ENCODE data around the gene CXCL14.

The CXCL14 gene

DNA sequence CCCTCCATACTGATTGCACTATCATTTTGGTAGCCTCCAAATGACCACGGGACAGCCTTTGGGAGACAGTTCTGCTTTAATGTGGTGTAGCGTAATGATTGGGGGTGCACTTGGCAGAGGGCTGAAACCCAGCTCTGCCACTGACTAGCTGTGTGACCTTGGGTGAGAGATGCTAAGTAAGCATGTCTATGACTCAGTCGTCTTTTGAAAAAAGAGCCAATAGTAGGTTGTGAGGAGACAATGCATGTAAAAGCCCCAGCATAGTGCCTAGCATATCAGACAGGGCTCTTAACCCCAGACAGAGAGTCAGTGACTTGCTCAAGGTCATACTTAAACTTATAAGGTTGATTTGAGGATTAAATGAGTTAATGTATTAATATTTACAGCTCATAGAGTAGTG is 18.0 kb upstream of the CXCL14 start:
- no peak for DNase-seq (ENCODE audit: low read depth, low spot score)

DNA sequence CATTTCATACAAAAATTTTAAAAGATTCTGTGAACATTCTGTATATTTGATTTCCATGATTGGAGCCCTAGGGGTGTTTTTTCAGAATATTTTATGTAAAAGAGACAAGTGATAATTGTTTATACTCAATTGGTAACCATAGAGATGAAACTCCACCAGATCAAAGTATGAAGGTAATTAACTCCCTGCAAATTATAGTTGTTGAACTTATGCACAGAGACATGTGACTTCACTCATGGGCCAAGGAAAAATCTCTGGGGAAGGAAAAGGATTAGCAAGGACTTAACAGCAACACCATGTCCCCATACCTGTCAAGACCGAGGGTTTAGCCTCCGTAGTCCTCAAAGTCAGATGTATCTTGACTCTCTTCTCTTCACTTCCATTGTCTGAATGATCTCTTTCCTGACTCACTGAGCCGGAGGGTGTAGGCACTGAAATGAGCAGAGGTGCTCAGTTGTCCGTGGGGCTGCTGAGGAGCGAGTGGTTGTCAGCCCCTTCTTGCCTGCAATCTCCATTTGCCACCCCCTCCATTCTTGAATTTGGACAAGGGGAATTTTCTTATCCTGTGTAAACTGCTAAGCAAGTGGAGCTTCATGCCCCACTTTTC is 17.5 kb upstream of the CXCL14 start:
- no peak for DNase-seq (ENCODE audit: low read depth, low spot score)

DNA sequence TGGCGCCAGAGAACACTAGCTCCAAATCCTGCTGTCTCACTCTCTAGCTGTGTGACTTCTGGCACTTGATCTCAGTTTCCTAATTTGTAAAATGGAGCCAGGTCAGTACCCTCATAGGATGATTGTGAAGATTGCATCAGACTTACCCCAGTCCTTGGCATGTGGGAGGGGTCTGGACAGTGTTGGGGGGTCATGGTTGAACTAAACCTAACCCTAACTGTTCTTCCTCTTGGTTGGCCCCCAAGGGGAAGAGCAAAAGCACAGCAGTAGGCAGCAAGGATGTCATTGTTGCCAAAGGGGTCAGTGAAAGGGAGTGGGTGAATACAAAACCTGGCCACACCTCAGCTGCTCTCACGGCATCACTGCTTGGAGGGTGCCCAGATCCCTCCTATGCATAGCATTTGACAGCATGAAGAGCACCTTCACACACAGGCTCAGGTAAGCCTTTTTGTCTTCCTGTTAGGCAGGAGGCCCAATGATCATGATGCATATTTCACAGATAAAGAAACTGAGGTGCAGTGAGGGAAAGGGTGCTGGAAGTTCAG is 15.7 kb upstream of the CXCL14 start:
- DNase-seq (ENCODE audit: low read depth, low spot score), result no peak

DNA sequence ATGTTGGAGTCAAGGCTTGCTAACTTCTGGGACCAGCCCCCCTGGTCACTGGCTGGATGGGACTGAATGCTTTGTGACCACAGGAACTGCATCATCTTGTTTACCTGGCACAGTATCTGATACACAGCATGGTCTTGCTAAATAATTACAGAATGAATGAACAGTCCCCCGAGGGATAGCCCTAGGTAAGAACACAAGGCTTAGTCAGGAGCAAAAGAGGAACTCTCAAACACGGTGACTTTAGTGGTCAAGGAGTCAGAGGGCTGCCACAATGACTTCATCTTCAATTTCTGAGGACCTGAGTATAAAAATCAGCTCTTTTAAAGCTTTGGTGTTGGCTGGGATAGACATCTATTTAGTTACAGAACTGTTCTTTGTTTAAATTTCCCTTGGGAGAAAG is 15.1 kb upstream of the CXCL14 start:
- DNase-seq (ENCODE audit: low read depth, low spot score), result no peak

DNA sequence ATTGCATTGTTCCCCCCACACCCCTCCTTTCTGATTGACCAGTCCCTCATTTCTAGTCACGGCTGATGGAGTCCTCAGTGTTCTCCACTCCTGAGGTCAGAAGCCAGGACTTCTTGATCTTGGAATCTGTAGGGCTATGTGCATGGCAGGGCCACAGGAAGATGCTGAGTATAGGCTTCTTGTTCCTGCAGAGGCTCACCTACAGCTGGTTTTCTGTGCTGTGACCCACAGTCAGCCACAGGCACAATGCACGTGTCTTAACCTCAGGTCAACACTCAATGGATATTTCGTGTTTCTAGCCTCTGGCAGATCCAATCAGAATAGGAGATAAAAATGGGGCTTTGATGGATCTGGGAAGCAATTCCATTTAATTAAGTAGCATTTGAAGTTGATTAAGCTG is 14.3 kb upstream of the CXCL14 start:
- DNase-seq (ENCODE audit: low read depth, low spot score), result no peak

DNA sequence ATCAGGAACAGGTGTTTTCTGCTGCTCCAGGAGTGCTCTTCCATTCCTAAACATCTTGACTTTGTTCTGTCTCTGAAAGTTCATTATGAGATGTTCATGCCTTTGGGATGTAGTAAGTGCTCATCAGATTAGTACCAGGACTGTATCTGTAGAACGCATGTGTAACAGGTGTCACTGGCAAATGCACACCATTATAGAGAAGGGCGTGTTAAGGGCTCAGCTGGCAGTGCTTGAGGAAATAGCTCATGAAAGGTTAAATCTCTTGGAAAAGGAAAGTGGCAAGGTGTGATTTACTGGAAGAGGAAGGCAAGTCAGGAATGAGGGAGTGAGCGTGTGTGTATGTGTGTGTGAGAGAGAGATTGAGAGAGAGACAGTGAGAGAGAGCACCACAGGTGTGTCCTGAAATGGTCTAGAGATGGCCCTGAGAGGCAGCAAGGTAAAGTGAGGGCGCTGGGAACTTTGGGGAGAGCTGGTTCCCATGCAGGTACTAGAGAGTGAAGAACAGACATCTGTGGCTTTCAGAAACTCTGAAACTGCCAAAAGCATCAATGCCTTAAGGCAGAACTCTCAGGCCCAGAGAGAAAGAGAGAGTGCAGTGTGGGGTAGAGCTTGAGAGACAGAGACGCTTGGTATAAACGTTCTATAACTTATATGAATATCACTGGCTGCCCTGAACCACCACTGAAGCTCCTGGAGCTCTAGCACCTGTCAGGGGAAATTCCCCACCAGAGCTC is 13.7 kb upstream of the CXCL14 start:
- DNase-seq (ENCODE audit: low read depth, low spot score), result no peak

DNA sequence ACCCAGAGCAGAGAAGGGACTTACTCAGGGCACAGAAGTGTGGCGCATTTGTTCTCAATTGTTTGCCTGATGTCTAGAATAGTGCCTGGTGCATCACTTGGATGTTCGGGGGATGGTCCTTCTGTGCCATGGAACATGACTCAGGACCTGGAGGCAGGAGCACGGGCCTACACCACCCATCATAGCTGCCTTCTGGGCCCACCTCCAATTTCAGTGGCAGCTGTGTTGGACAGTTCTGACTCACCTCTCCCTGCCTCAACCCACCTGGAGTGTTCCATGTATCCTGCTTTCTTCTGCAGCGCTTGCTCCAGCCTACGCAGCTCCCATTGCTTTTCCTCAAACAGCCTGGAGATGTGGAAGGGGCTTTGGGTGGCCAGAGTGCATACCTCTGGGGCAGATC is 12.5 kb upstream of the CXCL14 start:
- no peak for DNase-seq (ENCODE audit: low read depth, low spot score)

DNA sequence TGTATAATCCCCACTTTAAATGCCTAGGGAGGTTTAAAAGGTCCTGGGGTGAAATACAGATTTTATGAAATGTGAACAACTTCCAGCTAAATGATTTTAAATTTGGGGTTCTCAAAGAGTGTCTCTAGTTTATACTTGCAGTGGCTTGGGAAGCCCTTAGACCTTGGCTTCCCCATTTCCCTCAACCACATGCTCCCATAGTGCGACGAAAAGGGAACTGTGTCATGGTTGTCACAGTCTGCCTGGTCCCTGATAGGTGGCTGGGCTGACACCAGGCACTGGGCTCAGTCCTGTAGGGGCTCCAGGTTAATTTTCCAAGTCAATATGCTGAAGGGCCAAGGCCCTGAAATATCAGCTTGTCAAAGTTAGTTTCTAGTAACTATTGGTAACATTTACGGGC is 10.4 kb upstream of the CXCL14 start:
- DNase-seq (ENCODE audit: low read depth, low spot score), result no peak

DNA sequence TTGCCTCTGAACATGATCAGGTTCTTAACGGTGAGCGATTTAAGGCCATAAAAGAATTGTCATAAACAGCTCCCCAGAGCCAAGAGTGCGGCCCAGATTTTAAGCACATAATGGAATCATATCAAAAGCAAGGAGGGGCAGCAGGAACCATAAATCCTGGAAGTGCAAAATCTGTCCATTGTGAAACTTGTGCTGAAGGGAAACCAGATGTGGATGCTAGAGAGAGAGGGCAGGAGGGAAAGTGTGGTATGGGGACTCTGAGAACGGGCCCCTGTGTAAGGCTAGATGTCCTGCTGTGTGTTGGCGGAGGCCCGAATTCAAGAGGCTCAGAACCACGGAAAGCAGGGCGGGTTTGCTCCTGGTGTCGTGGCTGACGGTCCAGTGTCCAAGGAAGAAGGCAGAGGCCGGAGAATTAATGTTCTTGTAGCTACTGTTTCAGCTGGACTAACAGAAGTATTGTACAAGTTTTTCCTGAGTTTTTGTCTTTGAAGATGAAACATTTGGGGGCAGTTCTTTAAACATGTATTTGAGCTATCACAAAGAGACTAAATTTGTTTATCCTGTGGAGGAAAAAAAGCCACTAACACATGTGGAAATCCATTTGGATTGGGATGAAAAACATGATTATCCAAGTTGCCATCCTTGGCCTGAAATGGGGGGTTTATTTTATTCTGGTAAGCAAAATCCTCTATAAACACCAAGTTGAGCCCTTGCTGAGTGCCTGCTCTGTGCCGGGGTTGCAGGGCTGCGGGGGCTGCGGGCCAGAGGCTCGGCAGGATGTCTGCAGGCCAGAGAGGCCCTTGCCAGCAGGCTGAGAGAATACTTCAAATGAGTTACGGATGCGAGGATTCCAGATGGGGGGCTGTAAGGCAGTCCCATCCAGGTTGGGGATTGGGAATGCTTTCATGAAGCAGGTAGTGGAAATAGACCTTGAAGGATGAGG is 9.2 kb upstream of the CXCL14 start:
- DNase-seq (ENCODE audit: low read depth, low spot score), result no peak

DNA sequence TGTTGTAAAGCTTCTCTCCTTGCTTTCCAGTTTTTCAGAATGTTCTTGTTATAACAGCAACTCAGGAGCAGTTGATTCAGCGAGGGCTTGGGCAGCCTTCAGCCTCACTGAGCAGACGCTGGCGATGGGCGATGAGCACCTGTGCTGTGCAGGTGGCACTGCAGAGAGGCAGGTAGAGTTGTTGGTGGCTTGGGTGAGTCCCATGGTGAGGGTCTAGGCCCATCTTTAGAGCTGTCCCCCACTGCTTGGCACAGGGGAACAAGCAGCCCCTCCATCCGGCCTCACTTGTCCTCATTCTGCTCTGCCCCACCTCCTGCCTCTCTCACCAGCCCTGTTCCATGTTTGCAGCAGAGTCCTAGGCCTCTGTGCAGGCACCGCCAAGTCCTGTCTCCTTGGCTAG is 6.1 kb upstream of the CXCL14 start:
- no peak for DNase-seq (ENCODE audit: low read depth, low spot score)

DNA sequence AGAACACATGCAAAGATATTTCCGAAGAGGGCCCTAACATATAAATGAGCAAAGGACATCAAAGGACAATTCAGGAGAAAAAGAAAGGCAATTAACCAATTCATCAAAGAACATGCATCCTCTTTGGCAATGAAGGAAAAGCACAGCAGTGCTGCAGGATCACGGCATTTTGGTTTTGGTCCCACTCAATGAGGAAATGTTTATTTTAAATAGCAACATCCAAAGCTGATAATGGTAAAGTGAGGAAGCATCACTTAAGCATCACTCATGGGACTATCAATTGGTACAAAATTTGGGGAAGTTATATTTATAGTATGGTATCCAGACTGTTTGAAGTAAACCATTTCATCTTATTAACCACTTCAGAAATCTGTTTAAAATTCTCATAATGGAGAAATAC is 5.5 kb upstream of the CXCL14 start:
- DNase-seq (ENCODE audit: low read depth, low spot score), result no peak

DNA sequence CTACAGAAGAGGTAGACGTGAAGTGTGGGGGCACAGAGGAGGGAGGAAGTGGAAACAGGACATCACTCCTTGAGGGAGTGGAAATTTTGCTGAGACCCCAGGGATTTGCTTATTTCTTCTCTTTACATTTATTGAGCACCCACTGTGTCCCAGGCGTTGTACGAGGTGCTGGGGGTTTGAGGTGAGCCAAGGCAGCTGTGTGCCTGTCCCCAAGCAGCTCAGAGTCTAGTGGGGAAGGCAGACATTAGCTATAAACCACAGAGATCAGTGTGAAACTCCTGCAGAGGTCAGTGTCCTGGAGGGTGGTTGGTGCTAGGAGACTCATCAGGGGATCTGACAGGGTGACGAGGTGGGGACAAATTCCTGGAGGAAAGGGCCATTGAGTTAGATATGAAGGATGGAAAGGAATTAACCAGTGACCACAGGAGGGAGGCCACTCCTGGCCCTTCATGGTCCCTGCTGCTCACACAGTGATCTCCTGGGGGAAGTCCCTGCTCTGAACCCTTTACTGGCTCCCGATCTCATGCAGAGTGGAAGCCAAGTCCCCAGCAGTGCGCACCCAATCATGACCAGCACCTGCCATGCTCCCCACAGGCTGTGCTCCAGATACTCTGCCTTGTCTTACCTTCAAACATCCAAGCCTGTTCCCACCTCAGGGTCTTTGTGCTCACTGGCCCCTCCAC is 3.4 kb upstream of the CXCL14 start:
- DNase-seq (ENCODE audit: low read depth, low spot score), result no peak

DNA sequence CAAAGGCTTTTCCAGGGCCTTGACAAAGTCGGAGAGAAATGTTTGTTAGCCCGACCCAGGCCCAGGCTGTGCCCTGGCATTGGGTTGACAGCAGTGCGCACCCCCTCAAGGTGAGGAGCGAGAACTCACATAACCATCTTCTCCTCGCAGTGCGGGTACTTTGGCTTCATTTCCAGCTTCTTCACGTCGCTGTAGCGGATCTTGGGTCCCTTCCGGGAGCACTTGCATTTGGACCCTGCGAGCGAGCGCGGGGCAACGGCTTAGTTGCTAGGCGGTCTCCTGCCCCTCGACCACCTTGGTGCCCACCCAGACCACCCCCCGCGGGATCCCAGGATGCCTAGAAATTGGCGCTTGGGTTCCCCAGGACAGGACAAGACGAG is 496 bp downstream of the CXCL14 start:
- no peak for DNase-seq (ENCODE audit: low read depth, low spot score)

DNA sequence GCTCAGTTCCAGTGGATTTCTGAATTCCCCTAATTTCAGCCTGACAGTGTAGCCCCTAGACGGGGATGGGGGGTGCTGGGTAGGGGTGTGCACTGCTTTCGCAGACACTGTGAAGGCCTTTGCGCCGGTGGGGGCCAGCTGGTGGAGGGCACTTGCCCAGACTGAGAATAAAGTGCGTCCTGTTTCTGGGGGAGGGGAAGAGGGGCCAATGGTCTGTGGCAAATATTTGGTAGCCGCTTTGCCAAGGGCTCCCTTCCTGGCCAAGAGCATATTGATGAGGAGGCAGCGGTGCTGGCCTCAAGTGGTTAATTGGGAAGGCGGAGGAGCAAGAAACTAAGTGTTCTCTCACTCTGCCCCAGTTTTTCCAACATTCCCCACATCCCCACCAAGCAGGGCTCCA is 1.4 kb downstream of the CXCL14 start:
- DNase-seq (ENCODE audit: low read depth, low spot score), result no peak

DNA sequence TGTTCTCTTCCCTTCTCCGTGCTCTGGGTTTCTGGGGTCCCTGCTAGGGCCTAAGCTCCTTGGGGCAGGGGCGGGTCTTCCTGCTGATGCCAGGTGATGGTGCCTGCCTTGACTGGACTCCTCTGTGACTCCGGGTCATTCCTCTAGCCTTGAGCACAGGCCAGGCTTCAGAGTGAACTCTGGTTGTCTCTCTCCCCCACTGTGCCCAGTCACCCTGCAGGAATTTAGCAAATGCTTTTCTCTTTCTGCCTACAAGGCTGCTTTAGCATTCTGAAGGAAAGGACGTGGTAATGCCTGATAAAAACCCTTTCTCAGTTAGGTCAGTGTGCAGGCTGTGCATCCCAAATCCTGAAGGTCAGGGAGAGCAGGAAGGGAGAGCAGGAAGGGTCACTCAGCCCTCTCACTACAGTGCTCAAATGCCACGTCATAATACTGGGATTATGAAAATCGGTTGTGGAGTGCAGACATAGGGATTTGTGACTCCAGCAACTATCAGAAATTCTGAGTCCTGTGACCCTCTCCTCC is 2.7 kb downstream of the CXCL14 start:
- DNase-seq (ENCODE audit: low read depth, low spot score), result no peak

DNA sequence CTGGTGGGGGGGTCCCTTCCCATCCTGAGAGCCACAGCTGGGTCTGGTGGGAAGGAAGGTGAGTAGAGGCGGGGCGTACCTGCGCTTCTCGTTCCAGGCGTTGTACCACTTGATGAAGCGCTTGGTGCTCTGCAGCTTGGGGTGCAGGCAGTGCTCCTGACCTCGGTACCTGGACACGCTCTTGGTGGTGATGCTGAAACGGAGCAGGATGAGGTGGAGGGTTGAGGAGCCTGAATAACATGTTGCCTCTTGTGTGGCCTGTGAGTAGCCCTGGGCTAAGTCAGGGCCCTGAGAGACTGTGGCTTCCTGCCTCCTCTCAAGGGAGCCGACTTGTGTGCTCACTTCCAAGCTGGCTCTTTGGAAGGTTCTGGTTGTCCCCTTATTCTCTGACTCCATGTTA is 4.3 kb downstream of the CXCL14 start:
- no peak for DNase-seq (ENCODE audit: low read depth, low spot score)

DNA sequence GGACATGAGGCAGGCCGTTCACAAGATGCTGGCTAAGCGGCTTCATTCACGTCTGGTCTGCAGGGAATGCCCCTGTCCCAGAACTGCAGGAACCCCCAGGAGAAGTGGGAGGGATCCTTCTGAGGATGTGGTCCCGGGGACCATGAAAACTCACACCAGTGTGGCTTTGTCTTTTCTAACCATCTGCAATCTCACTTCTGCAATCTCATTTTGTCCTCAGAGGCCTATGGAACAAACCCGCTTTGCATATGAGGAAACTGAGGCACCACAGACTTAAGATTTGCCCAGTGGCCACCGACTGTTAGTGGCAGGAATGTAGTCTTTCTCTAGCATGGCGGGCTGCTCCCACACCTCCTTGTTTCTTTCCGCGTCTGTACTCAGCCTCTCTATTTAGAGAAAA is 6.9 kb downstream of the CXCL14 start:
- no peak for DNase-seq (ENCODE audit: low read depth, low spot score)

DNA sequence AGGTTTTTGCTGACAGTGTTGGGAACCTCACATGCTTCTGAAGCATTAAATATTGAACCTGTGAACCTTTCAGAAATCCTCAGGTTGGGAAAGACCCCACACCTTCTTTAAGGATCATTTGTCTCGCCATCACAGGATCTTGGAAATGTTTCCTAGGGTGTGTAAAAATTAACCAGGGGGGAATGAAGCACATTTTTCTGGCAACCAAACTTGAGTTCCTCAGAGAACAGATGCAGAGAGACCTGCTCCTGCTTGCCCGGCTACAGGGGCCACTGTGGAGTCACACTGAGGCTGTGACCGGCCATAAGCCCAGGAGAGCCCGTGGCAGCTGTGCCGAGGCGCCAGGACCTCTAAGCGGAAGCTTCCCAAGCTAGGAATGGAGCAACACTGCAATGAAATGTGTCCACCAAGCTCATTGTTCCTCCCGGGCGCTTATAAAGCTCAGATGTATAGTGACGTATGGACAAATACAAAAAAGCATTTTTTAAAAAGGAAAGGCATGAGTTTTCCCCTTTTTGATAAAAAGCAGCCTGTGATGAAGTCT is 7.7 kb downstream of the CXCL14 start:
- no peak for DNase-seq (ENCODE audit: low read depth, low spot score)

DNA sequence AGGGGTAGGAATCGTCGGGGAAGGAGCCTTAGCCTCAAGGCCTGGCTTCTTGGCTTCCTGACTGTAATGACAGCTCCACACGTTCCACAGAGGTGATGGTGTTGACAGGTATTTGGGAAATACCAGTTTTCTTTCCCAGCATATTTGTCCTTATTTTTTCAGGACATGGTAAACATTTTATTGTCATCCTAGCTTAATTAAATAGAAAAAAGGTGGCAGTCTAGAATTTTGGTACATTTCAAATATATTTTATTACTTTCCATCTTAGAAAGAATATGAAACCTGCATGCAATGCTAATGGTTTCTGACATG is 8.4 kb downstream of the CXCL14 start:
- DNase-seq (ENCODE audit: low read depth, low spot score), result no peak

DNA sequence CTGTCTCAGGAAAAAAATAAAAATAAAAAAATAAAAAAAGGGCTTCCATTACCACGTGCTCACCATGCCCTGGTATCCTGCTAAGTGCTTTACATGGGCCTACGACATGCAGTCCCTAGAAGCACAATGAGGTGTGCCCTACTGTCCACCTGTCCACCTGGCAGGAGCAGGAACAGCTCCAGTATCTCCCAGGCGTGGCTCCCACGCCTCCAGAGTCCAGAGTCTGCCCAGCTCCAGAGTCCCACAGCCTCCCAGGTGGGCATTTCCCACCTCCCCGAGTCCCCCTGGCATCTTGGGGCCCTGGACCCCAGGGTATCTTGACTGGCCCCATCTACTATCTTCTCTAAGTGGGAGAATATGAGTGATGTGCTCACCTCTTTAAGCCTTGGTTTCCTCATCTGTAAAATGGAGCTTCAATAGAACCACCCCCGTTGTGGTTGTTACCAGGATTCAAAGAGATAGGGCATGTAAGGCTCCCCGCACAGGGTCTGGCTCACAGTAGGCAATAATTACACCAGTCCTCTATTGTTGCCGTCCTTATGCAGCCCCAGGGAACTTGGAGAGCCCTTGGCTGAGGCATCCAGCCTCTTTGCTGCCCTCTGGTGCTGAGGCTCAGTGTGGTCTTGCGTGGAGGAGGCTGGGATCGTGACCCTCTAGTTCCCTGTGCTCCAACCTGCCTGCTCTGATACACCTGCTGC is 8.9 kb downstream of the CXCL14 start:
- DNase-seq (ENCODE audit: low read depth, low spot score), result no peak

DNA sequence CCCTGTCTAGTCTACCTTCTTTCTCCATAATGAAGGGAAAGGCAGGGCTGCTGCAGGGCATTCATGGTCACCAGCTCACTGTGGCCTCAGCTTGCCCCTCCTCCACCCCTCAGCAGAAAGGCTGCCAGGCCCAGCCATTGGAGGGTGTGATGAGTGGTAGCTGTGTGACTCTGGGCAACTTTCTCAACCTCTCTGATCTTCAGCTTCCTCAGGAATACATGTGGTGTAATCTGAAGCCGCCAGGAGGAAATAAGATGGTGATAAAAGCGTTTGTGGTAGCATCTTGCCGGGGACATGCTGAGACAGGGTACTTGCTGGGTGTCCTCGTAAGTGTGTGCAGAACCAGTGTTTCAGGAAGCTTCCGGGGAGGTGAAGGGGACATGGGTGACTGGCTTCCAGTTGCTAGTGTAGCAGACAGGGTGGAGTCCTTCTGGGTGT is 9.8 kb downstream of the CXCL14 start:
- DNase-seq (ENCODE audit: low read depth, low spot score), result no peak
